RPMI7951 (cell line): Measurements from ENCODE around the gene FHL2. TPM values are rescaled to one million over a fixed set of nuclear protein-coding genes. Genes with fewer than 3 reads are reported as not detected.

Experiments used
- DNase-seq: peaks from one replicate; pipeline ENCODE4 v3.0.0-alpha.2; 2012; ENCODE audit warnings: low read depth
- total RNA-seq: library from RNA; depleted of rRNA; stranded (reverse); fragments of >200 nt; shearing (Covaris generic); gene quantifications from 2 replicates; pipeline ENCODE4 v1.2.3, GENCODE V29; 2014

The FHL2 gene
- total RNA-seq, 1 experiment from 2014 or later = 149 TPM

DNA sequence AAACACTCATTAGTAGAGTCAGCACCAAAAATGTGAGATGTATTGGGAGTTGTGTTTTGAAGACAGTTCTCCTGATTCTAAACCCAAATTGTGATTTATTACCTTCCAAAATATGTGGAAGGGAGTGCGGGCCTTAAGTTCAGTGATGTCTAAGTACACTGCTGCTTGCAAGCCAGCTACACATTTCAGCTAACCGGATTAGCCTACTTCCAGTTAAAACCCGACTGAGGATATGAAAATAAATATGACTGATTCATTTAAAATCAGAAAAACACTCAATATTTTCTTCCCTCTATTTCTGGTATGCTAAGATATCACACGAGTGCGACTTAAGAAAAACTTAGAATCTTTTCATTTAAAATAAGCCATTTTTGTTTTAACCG lies 907 bp downstream of the FHL2 start:
- DNase-seq = no peak

DNA sequence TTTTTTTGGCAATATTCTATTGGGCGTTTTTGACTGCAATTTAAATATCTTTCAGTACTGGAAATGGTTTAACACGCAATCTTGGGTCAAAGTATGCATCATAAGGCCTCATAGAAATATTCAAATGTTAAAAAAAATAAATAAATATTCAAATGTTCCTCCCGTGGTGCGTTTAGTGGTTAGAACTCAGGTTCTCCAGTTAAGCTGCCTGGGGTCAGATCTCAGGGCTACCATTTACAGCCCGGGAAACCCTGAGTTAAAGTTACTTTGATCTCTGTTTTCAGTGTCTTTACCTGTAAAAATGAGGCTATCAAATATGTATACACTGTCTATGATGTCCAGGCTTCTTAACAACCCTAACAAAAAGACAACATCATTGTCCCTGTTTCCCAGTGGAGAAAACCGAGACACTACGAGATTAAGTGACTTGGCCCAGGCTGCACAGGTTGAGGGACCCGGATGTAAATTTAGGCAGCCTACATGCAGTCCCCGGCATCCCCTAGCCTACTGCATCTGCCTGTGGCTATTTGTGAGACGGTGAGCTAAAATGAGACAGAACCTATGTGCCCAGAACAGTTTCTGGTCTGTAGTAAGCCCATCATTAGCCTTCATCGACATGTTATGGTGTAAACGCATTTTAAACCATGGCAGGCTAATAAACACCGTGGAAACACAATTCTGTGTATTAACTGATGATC lies 1.7 kb downstream of the FHL2 start:
- peak; percentile 73 for DNase-seq

DNA sequence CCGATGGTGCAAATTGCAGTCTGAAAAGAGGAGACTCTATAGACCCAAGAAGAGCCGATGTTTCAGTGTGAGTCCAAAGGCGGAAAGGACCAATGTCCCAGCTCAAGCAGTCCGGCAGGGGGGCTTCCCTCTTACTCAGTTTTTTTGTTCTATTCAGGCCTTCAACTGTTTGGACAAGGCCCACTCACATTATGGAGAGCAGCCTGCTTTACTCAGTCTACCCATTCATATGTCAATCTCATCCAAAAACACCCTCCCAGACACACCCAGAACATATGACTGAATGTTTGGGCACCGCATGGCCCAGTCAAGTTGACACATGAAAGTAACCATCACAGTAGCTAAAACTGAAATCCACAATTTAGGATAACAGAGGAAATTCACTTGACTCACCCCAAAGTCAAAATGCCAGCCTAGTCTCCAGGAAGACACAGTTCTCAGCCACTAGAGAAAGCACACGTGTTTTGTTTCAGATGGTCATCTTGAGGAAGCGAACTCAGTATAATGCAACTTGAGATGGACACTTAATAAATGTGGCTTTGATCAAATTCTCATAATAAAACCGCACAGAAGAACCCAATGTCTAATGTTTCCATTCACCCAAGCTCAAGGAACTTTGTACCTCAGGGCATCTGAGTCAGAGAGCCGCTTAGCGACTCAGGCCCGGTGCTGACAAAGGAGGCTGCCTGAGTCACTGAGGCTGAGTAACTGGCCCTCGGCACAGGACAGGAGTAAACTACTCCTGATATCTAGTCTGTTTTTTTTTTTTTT lies 2.4 kb downstream of the FHL2 start:
- DNase-seq = peak; percentile 100

DNA sequence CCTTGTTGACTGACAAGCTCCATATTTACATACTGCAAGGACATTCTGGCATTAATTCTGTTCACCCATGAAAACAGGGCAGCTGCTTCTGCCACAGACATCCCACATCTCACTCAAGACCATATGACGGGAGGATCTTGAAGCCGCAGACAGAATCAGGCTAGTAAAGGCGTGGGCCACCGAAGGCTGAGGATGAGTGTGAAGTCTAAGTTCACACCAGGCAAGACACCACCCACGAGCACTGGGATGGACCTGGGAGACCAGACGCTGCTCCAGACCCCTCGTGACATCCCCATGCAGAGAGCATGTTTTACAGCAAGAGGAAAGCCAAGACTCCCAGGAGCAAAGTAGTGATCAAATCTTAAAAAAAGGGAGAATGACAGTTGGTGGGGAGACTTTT lies 3.2 kb downstream of the FHL2 start:
- no peak for DNase-seq

DNA sequence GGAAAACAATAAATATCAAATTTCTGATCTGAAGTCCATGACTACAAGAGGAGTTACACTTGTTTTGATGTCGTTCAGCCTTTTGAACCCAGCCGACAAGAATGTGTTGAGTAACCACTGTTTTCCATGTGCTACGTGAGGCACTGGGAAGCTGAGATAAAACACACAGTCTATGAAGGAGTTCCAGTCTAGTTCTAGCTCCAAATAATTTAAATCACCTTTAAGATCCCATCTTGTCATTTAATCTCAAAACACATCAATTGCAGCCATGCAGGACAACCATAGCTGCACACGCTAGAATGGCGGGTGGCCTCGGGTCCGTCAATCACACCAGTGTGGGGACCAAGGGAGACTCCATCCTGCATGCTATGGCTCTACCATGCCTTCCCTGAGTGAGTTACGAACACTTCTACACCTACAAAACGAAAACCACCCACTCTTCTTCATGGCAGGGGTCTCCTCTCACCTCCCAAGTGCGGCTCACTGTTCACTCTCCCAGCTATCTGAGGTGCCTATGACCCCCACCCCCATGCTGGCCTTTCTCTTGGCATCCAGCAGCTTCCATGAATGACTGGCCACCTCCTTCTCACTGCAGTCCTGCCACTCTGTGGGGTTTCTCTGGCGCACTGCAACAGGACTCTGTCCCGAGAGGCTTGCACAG lies 3.8 kb downstream of the FHL2 start:
- DNase-seq = no peak

DNA sequence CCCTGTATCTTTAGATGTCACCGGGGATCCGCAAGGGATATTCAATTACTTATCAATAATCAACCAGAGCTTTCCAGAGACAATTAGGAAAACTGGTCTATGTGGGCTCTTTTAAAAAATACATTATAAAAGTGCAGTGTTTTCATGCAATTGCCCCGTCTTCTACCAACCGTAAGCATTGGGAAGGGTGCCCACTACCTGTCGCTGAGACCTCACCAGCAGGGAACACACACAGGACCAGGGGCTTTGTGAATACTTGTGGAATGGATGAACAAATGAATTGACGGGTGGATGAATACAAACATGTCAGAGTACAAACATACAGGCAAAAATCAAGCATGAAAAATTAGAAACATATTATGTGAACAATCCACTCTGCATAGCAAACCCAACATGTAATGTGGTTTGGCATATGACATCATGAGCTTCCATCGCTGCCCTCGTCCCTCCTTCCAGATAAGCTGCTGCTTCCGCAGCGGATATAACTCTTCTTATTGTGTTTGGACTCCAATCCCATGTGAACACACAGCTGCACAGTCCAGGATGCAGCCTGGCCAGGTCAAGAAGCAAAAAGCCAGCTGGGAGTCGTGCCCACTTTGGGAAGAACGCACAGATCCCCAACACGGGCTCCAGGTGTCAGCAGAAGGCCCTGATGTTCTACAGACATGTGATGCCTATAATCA lies 5.3 kb downstream of the FHL2 start:
- DNase-seq = no peak

DNA sequence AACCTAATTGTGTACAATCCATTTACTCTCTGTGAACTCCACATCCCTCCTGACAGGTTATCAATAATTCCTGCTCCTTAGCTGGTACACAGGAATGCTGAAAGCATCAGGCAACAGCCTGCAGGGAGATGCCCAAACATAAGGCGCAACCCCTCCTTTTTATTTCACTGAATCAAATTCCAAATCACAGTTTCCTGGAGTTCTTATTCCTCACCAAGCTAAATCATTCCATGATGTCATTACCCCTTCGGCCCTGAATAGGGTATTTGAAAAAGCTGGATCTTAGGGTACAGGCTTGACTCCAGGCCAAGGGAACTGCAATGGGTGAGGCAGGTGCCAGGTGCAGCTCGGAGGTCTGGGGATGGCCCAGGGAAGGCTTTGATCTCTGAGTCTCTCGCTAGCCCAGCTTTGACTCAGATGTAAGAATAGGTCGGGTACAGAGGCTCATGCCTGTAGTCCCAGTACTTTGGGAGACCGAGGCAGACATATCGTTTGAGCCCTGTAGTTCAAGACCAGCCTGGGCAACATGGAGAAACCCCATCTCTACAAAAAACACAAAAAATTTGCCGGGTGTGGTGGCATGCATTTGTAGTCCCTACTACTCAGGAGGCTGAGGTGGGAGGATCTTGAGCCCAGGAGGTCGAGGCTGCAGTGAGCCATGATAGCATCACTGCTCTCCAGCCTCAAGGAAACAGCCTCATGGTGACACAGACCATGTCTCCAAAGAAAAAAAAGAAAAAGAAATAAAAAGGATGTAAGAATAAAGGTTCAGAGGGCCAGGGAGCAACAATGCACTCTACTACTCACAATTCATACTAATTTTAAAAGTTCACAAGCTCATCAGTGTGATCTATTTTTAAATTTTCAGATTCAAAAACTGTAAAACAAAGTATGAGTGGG lies 6.8 kb downstream of the FHL2 start:
- no peak for DNase-seq

DNA sequence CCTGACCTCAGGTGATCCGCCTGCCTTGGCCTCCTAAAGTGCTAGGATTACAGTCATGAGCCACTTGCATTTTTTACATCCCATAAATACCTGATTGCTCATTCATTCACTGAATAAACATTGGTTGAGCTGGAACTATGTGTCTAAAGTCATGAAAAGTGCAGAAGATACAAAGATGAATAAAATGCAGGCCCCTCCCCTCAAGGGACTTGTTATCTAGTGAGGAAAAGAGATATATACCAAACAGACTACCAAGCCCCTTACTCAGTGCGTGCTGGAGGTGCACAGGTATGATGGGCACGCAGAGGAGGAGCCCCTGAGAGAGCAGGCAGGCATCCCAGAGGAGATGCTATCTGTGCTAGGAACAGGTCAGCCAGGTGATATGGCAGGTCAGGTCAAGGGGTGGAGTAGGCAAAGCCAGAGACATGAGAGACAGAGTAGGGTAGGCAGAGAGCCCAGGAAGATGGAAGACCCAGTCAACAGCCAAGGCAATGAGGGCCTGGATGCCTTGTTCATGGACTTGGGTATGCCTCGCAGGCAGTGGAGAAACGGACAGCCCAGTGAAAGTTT lies 7.7 kb downstream of the FHL2 start:
- no peak for DNase-seq

DNA sequence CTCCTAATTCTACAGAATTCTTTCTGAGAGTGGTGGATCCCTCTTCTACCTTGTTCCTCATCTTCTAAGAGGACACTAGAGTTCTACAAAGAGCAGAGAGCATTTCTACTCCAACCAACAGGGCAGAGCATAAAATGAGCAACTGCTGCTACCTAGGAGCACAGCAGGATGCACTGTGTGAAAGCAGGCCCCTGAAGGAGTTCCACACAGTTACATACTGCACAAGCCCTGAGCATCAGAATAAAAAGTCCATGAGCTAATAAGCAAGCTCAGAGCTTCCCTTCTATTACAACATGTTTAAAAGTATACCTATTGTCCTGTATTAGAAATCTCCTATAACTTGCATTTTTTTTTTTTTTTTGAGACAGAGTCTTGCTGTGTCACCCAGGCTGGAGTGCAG lies 8.4 kb downstream of the FHL2 start:
- no peak for DNase-seq

DNA sequence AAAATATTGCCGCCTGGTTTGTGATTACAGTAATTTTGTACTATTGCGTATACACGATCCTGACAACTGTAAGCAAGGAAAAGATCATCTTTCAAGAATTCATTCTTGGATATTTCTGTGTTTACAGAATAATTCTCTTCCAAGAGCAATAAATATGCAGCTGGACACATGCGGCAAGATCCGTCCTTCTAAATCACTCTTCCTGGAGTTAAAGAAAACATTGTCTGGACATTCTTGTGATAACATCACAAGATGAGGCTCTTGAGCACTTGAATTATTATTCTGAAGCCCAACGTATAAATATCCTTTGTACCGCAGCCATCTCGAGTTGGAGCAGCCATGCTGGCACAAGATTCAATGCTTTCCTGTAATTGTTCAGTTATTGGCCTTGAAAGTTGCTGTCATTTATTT lies 9.9 kb downstream of the FHL2 start:
- no peak for DNase-seq

DNA sequence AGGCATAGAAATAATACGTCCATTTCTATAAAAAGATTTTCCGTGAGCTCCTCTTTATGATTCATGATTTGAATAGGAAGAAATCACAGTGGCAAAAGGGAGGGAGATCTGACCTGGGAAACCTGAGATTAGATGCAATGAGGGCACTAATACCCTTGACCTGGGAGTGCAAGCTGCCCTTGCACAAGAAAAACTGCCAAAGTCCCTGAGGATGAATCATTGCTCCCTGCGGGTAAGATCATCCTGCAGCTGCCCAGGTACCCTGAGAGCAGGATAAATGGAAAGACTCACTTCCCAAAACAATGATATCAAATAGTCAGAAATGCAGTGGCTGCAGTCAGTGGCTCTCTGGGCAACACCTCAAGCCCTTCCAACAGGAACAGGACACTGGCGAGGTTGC lies 11.6 kb downstream of the FHL2 start:
- peak; percentile 52 for DNase-seq

DNA sequence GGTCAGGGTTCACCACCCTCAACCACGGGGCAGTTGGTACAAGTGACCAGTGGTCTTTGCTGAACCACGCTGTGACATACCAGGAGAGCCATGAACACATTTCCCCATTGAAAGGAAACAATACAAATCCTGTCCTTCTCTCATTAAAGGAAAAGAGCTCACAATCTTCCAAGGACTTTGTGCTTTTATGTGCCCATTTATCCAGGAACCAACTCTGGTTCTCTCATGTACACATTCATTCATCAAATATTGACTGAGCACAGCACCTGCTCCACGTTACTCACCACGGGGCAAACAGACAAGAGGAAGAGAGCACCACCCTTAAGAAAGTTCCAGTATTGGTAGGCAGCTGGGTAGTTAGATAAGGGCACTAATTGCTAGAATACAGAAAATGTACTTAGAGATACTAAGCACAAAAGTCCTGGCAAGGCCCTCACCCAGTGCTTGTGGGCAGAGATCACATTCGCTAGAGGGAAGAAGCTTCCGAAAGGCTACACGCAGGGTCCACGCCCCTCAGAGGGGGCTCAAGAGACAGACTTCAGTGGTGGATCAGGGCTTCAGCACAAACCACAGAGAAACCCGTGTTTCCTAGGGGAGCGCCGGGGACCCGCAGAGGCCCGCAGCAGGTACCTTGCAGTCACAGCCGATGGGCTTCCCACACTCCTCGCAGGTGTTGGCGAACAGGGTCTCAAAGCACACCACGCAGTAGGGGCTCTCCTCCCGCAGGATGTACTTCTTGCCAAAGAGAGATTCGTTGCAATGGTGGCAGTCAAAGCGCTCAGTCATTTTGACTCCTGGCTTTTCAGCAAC lies 12.9 kb downstream of the FHL2 start:
- no peak for DNase-seq

DNA sequence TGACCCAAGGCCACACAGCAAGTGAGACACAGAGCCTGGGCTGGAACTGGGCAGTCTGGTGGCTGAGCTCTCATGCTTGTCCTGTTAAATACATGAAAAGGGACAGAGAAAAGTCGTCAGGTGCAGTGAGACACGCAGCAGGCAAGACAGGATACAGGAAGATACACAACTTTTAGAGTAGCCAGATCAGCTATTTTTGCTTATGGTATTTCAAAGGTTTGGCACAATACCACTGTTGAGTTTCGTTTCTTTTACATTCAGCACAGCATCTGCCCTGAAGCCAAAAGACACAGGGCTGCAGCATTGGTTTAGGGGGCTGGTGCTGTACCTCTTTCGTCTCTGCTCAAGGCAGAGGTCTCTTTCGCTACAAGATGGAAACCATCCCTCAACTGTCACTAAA lies 14.0 kb downstream of the FHL2 start:
- no peak for DNase-seq

DNA sequence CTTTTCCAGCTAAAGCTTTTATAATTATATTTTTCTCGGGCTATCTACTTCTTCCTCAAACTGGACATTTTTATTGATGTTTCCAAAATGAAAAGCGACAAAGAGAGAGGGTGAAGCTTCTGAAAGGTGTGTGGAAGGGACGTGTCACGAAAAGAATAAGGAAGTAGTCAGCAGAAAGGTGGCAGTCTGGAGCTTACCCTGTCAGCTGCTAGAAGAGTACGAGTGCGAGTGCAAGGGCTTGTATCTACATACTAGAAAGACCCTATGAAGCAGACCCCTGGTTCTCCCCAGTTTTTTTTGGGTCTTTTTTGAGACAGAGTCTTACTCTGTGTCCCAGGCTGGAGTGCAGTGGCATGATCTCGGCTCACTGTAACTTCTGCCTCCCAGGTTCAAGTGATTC lies 14.6 kb downstream of the FHL2 start:
- DNase-seq = no peak

DNA sequence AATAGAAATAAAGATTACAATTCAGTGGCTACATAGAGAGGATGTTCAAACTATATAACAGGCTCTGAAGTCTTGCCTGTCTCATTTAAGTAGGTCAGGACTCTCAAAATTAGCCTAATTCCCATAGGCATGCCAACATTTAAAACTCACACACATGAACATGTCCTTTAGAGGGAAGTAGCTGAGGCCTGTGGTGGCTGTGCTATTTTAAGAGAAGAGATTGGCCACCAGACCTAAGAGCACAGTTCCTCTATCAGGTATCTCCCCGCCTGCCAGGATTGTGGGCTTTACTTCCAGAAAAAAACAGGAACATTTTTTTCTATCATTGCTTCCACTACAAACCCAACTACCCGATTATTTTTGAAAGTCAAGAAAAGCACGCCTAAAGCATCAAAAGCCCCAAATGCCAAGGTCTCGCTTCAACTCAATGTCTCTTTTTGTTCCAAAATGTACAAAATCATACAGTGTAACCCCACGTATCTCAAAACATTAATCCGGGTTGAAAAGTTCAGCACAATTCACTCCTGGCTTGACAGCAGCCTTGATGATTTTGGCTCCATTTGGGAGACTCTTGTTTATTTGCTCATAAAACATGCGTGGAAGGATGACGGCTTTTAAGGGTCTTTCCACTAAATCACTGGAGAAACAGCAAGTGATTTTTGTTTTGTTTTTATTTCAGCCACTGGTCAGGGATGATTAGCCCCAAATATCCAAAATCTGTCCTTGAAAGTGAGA lies 15.3 kb downstream of the FHL2 start:
- no peak for DNase-seq

DNA sequence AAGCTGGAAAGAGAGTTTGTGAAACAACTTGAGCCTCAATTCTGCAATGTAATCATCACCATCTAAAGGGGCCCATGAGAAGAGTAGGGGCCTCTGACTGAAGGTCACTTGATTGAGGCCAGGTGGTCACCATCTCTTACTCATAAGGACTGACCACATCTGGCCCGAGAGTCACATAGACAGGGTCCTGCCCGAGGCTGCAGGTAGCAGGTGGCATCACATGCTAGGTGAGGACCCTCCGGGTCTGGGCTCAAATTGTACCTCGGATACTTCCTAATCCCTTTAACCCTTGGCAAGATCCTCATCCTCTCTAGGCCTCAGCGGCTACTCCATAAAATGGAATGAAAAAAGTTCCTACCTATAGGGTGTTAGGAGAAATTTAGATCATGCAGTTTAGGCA lies 16.7 kb downstream of the FHL2 start:
- no peak for DNase-seq

DNA sequence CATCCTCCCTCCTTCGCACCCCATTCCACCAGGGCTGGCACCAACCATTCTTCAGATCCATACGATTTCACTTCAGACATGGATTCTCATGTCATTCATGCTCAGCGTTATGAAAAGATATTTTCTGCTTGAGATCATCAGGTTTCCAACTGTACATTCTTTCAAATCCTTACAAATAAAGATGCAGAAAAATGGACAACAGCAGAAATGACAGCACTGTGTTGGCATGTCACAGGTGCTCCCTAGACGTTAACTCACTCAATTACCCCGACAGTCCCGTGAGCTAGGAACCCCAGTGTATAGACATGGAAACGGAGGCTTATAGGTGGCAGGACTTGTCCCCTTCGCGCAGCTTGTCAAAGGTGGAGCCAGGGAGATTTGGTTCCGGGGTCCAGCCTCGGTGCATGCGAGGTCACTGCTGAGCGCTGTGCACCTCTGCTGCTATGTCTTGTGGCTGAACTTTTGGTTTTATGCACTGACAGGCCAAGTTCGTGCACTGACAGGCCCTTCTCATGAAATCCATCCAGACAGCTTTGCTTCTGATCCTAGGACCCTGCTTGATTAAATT lies 17.7 kb downstream of the FHL2 start:
- no peak for DNase-seq

DNA sequence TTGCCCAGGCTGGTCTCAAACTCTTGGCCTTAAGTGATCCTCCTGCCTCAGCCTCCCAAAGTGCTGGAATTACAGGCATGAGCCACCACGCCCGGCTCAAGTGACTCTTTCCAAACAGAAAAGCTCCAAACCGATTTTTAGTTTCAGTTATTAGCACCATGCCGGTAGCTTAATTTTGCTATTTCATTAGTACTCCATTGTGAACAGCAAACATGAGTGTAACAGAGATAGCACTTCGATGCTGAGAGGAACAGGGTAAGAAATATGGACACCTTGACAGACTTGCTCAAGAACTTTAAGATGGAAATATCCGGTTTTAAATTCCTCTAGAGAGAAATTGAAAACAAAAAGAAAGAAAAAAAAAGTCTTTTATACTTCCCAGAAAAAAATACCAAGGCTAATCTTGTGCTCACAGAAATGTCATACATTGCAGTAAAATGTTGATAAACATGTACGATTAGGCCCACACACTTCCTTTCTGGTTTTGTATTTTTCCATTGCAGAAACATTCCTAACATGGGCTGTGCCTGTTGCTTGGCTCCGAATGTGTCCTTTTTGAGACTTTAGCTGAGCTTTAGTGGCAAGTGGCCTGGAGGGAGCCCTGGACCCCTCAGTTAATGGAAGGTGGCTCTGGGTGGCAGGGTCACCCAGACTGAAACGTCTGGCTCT lies 18.3 kb downstream of the FHL2 start:
- no peak for DNase-seq
